ENCODE measurements around the gene TUBGCP2. TPM values are rescaled to one million over a fixed set of nuclear protein-coding genes. Genes with fewer than 3 reads are reported as not detected.
A peak's percentile ranks its signal among the peaks of the same experiment; 100 is the strongest.
"Not testable (repeated sequence)": the region's sequence is repeated elsewhere in the genome, so short reads cannot be mapped to it uniquely, and the experiment has no call there.

TUBGCP2 gene
- total RNA-seq, 2 donors from 2014 or later: 33.6 to 36.6 TPM

DNA sequence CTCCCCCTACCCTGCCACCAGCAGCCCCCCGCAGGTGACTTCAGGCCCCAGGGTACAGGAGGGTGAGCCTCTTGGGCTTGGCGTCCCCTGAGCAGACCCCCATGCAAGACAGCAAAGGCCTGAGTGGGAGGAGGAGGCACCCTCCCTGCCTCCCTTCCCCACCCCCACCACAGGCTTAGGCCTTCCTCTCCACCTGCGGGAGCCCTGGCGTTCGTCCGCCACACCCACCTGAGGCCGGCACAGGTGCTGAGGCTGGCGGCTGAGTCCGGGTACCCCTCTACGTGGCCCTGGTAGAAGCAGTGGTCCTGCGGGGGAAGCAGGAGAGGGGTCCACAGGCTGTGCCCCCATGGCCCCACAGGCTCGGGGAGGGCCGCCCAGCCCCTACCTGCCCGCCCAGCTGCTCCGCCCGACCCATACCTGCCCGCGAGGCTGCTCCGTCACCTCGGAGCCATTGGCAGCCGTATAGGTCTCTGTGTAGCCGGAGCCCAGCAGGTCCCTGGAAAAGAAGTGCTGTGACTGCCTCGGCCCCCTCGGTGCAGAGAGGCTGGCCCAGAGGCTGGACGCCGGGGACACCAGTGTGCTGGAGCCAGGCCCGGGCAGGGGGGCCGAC, 35.0 kb downstream of the TUBGCP2 start:
- intact Hi-C loops (cut with DNase I): no loop called here
- no peak for DNase-seq
- no peak for ATAC-seq

DNA sequence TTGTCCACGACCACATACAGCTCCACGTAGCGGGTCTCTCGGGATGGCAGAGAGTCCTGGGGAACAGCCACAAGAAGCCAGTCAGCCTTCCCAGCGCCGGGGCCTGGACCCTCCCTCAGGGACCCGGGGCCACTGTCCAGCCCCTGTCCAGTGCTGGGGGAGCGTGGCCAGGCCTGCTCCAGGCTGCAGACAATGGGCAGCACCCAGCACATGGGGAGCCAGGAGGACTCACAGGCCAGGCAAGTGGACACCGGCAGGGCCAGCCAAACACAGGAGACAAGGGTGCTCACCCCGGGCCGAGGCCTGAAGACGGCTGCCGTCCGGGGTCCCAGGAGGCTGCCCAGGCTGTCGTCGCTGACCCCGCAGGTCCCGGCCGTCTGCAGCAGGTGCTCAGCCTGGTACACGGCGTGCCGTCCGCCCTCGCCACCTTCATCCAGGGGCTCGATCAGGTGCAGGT, 35.7 kb downstream of the TUBGCP2 start:
- no peak for DNase-seq
- intact Hi-C loops (cut with DNase I): no loop called here
- ATAC-seq: no peak

DNA sequence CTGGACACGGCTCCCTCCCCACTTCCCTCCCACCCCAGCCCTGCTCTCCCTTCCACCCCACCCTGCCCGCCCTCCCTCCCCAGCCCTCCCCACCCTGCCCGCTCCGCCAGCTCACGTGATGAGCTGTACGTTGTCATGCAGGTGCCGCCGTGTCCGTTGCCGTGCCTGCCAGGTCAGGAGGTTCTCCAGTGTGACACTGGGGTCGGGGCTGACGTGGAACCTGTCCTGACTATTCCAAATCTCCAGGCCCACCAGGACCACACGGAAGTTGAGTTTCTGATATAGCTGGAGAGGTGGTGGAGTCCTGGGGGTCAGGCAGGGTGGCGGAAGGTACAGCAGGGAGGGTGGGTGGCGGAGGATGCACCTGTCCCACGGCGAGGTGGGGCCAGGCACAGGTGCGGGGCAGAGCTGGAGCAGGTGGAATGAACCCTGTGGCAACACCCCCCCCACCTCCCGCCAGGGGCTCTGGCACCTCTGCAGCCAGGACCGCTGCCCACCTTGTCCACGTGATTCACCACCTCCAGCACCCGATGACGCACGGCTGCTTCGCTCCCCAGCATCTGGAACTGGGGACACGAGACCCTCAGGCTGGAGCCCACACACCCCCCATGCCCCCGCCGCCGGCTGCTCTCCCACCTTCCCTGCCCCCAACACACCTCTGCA, 36.2 kb downstream of the TUBGCP2 start:
- ATAC-seq: no peak
- intact Hi-C loops (cut with DNase I): no loop called here
- no peak for DNase-seq

DNA sequence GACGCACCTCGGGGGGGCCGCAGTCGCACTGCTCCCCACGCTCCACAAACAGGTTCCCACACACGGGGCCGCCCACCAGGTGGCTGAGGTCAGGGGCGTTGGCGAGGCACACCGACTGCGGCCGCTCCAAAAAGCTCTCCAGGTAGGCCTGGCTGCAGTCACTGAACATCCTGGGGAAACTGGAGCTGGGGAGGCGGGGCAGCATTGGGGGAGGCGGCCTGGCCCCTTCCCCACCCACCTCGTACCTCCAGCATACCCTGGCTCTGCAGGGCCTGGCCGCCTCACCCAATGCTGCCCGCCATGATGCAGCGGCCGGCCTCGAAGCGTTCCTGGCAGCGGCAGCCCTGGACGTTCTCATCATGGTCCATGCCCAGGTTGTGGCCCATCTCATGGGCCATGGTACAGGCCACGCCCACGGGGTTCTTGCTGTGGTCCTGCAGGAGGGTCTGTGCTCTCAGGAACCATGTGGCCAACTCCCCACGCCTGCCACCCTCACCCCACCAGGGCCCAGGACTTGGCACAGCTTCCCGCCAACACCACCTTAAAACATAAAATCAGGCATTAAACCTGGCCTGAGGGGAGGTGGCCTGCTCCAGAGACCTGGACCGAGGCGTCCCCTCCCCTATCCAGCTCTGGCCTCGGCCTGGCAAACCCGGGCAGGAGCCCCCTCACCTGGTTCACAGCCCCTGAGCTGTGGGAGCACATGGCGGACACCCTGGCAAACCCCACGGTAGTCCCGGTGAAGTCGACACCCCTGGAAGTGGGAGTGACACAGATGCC, 37.0 kb downstream of the TUBGCP2 start:
- ATAC-seq (no peak), DNase-seq (no peak)
- intact Hi-C loops (cut with DNase I): no loop called here

DNA sequence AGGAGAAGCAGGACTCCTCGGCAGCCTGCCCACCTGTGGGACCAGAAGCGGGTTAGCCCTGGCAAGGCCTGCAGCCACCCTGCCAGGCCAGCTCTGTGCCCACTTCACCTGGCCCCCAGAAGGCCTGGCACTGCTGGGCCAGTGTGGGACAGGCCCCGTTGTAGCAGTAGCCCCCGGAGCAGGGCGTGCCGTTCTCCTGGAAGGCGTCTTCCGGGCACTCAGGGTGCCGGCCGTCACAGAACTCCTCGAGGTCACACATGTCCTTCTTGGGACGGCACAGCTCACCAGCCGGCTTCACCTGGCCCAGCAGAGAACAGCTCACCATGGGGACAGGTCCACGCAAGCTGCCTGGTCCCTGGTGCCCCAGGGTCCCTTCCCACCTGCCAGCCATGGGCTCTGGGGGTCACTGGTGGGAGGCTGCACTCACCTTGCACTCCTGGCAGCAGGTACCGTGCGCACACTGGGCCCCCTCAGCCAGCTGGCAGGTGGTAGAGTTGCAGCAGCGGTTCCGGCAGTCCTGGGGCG, 37.8 kb downstream of the TUBGCP2 start:
- no peak for DNase-seq
- intact Hi-C loops (cut with DNase I): no loop called here
- no peak for ATAC-seq

DNA sequence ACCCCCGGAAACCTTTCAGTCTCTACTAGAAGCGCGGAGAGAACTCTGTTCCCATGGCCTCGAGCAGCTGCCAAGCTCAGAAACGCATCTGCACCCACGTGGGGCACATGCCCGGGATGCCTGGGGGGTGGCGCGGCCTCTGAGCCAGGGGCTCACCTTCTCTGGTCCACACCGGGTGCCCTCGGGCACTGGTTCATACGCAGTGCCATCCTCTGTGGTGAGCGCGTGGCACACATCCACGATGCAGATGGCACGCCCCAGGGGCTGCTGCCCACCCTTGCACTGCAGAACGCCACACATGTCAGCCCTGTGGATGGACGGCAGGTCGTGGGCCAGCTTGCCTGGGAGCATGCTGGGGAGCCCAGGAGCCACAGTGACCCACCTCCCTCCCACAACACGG, 38.5 kb downstream of the TUBGCP2 start:
- DNase-seq: no peak

DNA sequence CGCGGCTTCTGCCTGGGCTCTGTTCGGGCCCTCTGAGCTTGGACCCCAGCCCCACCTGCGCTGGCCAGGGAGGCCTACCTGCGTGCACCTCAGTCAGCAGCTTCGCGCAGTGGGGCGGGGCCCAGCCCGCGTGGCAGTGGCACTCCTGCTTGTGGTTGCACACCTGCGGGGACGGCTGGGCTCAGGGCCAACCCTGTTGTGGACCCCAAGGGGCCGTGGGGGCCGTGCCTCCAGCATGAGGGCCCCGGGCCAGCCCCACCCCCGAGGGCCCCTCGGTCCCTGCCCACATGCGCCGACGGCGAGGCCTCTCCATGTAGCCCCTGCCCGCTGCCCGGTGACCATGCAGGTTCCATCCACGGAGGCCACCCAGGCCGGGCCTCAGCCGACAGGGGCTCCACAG, 39.3 kb downstream of the TUBGCP2 start:
- no peak for ATAC-seq
- DNase-seq: no peak
- intact Hi-C loops (cut with DNase I): no loop called here

More for the DNA sequence above, 38.5 kb downstream of the TUBGCP2 start:
- intact Hi-C loops (cut with DNase I): no loop called here
- no peak for ATAC-seq

DNA sequence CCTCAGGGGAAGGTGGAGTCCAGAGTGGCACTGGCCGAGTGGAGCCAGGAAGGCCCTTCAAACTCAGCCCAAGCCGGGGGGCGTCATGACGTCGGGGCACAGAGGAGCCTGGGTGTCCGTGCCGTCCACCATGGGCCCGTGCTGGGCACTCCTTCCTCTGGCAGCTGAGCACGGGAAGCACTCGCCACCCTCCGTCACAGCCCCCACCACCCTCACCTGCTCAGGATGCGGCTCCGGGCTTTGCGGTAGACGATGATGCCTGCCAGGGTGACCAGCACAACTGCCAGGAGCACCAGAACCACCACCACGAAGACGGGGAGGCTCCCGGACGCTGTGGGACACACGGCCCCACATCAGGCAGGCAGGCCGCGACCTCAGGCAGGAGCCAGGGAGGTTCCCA, 40.1 kb downstream of the TUBGCP2 start:
- intact Hi-C loops (cut with DNase I): no loop called here
- ATAC-seq: no peak

DNA sequence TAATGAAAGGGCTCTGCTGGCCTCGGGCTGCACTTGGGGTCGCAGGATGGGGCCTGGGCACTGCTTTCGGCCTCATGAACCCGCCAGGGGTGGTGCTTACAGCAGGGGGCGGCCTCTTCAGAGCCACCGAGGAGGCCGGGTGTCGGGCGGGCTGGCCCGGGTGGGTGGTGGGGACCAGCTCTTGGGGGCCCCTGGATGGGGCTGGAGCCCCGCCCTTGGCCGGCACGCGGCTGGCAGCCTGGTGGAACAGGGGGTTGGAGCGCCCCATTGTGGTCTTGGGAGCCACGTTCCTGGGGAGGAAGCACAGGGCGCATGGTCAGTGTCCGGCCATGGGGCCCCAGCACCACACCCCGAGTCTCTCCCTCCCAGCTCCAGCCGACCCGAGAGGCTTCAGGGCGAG, 40.8 kb downstream of the TUBGCP2 start:
- DNase-seq (no peak), ATAC-seq (no peak)
- intact Hi-C loops (cut with DNase I): no loop called here

More for the DNA sequence above, 40.1 kb downstream of the TUBGCP2 start:
- DNase-seq: no peak

DNA sequence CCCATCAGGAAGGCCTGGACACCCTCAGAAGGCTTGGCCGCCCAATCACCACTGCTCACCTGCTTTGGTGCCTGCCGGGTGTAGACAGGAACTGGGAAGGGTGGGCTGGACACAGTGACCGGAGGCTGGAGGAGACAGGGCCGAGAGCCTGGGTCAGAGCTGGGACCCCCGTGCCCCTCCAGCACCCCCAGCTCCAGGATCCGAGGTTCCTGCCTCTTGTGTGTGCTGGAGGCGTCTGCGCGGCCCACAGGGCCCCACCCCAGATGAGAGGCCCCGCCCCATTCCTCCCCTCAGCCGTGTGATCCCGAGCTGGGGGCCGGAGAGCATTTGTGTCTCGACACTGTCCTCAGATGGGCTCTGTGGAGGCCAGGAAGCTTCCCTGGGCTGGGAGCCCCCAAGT, 41.4 kb downstream of the TUBGCP2 start:
- DNase-seq (no peak), ATAC-seq (no peak)
- intact Hi-C loops (cut with DNase I): no loop called here

DNA sequence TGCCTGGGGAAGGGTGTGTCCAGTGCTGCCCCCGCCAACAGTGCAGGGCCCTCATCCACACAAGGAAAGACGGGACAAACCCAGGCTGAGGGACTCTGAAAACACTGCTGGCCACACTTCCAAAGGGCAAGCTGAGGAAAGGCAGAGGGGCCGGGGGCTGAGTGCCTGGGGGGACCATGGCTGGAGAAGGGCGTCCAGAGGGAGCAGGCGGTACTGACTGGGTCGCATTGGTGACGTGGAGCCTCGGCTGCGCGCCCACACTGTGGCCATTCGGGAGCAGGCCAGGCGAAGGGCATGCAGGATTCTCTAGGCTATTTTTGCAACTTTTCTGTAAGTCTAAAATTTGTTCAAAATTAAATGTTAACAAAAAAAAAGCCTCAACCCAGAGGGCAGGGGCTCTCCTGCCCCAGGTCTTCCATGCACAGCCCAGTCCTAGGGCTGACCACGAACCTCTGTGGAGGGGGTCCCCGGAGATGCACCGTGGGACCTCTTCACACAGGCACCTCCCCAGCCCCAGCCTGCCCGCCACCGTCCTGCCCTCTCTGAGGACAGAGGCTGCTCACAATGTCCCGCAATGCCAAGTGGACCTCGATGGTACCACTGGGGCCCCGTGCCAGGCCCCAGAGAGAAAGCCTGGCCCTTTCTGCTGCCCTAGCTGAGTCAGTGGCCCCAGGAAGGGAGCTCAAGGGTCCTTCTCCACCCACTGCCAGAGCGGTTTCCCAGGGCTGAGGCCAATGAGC, 42.4 kb downstream of the TUBGCP2 start:
- DNase-seq: no peak
- no peak for ATAC-seq
- intact Hi-C loops (cut with DNase I): no loop called here

DNA sequence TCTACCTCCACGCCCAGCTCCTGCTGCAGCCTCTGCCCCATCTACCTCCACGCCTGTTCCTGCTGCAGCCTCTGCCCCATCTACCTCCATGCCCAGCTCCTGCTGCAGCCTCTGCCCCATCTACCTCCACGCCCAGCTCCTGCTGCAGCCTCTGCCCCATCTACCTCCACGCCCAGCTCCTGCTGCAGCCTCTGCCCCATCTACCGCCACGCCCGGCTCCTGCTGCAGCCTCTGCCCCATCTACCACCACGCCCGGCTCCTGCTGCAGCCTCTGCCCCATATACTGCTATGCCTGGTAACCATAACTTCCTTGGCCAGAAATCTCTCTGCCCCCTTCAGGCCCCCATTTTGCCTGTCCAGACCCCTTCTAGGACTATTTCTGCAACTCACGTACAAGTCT, 43.6 kb downstream of the TUBGCP2 start:
- ATAC-seq; intact Hi-C loops (cut with DNase I); DNase-seq: not testable (repeated sequence)

DNA sequence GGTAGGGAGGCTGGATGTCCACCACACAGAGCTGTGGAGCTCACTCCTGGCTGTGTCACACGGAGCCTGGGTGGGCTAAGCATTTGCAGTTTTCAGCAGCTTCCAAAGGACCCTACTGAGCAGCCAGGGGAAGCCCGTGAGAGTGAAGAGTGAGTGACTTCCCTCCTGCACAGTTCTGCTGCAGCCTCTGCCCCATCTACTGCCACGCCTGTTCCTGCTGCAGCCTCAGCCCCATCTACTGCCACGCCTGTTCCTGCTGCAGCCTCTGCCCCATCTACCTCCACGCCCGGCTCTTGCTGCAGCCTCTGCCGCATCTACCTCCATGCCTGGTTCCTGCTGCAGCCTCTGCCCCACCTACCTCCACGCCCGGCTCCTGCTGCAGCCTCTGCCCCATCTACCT, 44.2 kb downstream of the TUBGCP2 start:
- intact Hi-C loops (cut with DNase I): no loop called here

DNA sequence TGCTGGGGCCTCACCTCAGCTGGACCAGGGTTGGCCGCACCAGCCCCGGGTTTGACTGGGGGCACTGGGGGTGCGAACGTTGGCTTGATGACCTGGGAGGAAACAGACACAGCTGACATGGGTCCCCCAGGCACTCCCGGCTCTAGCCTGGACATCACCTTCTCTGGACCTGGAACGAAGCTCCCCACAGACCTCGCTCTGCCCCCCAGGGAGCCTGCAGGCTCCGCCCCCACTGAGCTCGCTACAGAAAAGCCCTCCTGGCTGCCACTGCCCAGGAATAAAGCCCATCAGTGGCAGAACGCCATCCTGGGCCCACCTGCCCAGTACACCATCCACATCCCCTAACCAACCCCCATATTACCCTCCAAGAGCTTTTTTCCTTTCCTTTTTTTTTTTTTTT, 45.0 kb downstream of the TUBGCP2 start:
- DNase-seq (no peak), ATAC-seq (no peak)
- intact Hi-C loops (cut with DNase I): no loop called here

More for the DNA sequence above, 44.2 kb downstream of the TUBGCP2 start:
- no peak for DNase-seq
- no peak for ATAC-seq

DNA sequence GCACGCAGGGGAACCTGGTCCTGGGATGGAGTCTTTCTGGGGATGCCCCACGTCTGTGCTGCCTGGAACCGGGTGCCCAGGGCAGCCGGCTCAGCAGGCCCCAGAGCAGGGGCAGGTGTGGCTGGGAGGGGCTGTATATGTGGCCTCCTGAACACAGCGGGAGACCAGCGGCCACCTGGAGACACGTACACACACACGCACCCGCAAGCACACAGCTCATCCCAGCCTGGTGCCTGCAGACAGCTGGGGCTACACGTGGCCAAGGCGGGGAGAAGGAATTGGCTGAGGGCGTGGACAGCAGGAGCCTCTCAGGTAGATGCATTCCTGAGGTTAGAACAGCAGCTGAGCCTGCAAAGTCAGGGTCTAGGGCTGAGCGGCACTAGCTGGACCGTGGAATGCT, 46.0 kb downstream of the TUBGCP2 start:
- ATAC-seq: no peak
- DNase-seq: no peak
- intact Hi-C loops (cut with DNase I): no loop called here

DNA sequence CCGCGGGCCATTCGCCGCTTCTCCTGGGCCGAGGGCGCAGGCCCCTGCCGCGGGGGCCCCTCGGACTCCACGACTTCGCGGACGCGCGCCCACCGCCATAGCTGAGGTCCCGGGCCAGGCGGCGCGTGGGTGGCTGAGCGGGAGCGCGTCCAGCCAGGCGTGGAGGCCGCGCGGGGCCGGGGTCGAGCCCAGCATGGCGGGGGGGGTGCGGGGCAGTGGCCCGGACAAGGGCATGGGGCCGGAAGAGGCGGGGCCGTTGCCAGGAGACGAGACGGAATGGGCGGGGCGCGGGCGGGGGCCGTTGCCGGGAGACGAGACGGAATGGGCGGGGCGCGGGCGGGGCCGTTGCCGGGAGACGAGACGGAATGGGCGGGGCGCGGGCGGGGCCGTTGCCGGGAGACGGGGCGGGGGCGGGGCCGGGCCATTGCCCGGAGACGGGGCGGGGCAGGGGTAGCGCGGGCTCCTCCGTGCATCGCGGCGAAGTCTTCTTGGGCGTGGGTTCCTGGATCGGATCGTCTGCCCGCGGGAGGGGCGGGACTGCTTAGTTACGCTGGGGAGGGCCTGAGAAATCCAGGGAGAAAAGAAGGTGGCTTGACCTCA, 46.8 kb downstream of the TUBGCP2 start:
- ATAC-seq (peak; percentile 83 to 93), DNase-seq (peak; percentile 93)
- intact Hi-C loops (cut with DNase I): no loop called here

DNA sequence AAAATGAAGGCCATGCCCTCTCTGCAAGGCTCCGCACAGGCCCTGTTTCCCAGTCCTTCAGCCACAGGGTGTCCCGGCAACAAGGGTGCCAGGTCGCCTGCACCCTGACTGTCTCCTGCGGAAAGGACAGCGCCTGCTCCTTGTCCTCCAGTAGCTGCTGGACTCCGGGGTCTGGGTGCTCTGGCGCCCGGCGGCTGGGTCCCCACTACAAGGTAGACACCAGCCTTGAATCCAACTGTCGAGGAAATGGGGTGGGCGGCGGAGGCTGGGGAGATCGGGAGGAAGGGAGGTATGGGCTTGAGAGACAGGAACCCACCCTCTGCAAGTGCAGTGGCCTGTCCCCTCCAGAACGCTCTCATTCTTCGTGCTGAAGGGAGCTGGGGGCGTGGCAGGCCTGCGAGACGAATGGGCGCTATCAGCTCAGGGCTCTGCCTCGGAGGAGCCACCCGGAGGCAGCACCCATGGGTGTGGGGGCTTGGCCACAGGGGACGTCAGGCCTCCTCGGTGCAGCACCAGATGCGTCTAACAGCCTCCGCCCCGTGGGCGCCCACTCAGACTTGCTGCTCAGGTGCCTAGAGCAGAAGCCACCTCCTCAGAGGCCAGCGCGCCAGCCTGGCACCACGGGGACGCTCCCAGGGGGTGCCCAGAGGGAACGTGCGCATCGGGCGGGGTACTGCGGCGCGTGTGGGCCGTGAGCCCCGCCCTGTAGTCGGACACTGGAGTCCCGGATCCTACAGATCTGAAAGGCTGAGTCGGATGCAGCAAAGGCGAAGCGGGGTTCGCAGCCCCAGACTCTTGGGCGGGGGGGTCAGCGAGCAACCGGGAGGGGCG, 47.6 kb downstream of the TUBGCP2 start:
- intact Hi-C loops (cut with DNase I): no loop called here

DNA sequence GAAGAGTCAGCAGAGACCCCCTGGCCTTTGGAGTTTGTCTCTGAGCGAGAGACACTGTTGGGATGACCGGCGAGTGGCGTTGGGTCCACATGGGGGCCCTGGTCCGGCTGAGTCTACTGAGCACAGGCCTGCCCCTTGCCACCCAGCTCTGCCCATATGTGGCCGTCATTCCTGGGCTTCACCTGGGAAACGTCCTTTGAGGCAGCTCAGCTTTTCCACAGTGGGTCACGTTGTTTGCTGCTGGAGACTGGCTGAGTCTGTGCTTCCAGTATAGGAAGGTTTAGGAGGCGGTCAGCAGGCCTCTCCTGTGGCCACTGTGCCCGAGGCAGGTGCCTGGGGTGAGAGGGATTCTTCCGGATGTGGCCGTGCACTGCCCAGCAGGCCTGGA, 49.1 kb downstream of the TUBGCP2 start:
- ATAC-seq (no peak), DNase-seq (no peak)
- intact Hi-C loops (cut with DNase I): no loop called here

More for the DNA sequence above, 47.6 kb downstream of the TUBGCP2 start:
- ATAC-seq (peak; percentile 52 to 73), DNase-seq (peak; percentile 67)

Measured in left cardiac atrium (tissue), 4 donors.